ENCODE results near the gene CHRDL1. TPM values are rescaled to one million over a fixed set of nuclear protein-coding genes. Genes with fewer than 3 reads are reported as not detected.

Gene CHRDL1
- total RNA-seq, 1 donor from 2014 or later, result 6.9 TPM

- no peaks in the 10 kb centered on the region for H3K36me3 Mint-ChIP-seq
- H3K4me3 Mint-ChIP-seq, result no peak overlapping the region
- H3K27me3 Mint-ChIP-seq (ENCODE audit: low read depth), result peaks cover 36% of the 10 kb centered on the region
- no peaks in the 10 kb centered on the region for H3K4me1 Mint-ChIP-seq
- TF ChIP-seq CTCF (IDR thresholded peaks at IDR 0.05; ENCODE audit: unreplicated experiment), result no peak
- no peak for DNase-seq (ENCODE audit: low spot score in 2 of 2, unreplicated experiment in 2 of 2)
- no peaks in the 10 kb centered on the region for H3K9me3 Mint-ChIP-seq
- H3K27ac Mint-ChIP-seq, result no peak overlapping the region
These were observed 117.0 kb downstream of the CHRDL1 start for GRCh38 chrX:110678591-110678990.

DNA sequence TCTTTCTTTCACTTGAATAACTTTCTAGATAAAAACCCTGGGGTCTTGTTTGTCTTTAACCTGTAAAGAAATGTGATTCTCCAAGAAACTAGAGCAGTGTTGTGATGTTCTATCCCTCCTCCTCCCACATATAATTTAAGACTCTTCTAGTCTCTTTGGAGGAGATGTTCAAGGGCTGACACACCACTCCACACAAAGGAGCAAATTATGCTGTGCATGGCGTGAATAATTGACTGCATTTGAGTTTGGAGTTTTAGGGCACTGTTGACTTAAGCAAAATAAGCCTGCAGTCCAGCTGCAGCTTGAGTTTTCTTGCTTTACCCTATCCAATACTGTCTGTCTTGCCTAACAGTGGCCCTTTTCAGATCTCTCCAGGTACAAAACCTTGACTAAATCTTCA lies 119.7 kb downstream of the CHRDL1 start:
- no peaks in the 10 kb centered on the region for H3K4me1 Mint-ChIP-seq
- H3K36me3 Mint-ChIP-seq, result no peaks in the 10 kb centered on the region
- no peak overlapping the region for H3K27ac Mint-ChIP-seq
- no peak overlapping the region for H3K4me3 Mint-ChIP-seq
- H3K9me3 Mint-ChIP-seq, result no peaks in the 10 kb centered on the region
- TF ChIP-seq CTCF (IDR thresholded peaks at IDR 0.05; ENCODE audit: unreplicated experiment), result no peak
- peaks cover 30% of the 10 kb centered on the region for H3K27me3 Mint-ChIP-seq (ENCODE audit: low read depth)
- no peak for DNase-seq (ENCODE audit: low spot score in 2 of 2, unreplicated experiment in 2 of 2)

GRCh38 chrX:110671068-110671803 lies 124.4 kb downstream of the CHRDL1 start:
- no peaks in the 10 kb centered on the region for H3K9me3 Mint-ChIP-seq
- no peak for DNase-seq (ENCODE audit: low spot score in 2 of 2, unreplicated experiment in 2 of 2)
- no peaks in the 10 kb centered on the region for H3K36me3 Mint-ChIP-seq
- no peak for TF ChIP-seq CTCF (IDR thresholded peaks at IDR 0.05; ENCODE audit: unreplicated experiment)
- H3K4me3 Mint-ChIP-seq, result no peak overlapping the region
- H3K27me3 Mint-ChIP-seq (ENCODE audit: low read depth), result peaks cover 15% of the 10 kb centered on the region
- H3K4me1 Mint-ChIP-seq, result peaks cover 7% of the 10 kb centered on the region
- H3K27ac Mint-ChIP-seq, result no peak overlapping the region

DNA sequence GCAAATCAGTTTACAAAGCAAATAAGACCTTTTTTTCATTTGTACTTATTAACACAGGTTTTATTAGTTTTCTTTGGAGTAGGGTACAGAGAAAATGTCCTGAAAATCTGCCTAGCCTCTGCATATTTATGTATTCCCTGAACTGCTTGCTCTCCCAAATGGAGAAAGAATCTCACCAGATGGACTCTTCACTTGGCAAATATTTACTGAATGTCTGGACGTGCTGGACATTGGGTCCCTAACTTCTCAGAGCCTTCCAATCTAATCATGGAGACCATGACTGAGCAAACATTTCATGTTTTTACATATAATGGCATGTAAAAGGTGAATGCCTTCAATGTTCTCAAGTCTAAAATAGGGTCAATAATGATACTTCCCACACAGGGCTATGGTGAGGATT lies 126.0 kb downstream of the CHRDL1 start:
- TF ChIP-seq CTCF (IDR thresholded peaks at IDR 0.05; ENCODE audit: unreplicated experiment), result no peak
- H3K27me3 Mint-ChIP-seq (ENCODE audit: low read depth), result peaks cover 12% of the 10 kb centered on the region
- no peaks in the 10 kb centered on the region for H3K36me3 Mint-ChIP-seq
- no peaks in the 10 kb centered on the region for H3K9me3 Mint-ChIP-seq
- H3K4me1 Mint-ChIP-seq, result peaks cover 7% of the 10 kb centered on the region
- no peak overlapping the region for H3K27ac Mint-ChIP-seq
- no peak for DNase-seq (ENCODE audit: low spot score in 2 of 2, unreplicated experiment in 2 of 2)
- H3K4me3 Mint-ChIP-seq, result no peak overlapping the region

- peak in 1 of 2 experiments; percentile 37 for DNase-seq (ENCODE audit: low spot score in 2 of 2, unreplicated experiment in 2 of 2)
- Mint-ChIP-seq H3K27ac (peak overlapping the region; percentile 92), H3K9me3 (no peaks in the 10 kb centered on the region), H3K27me3 (ENCODE audit: low read depth) (peaks cover 10% of the 10 kb centered on the region), H3K4me1 (peaks cover 7% of the 10 kb centered on the region), H3K36me3 (no peaks in the 10 kb centered on the region), H3K4me3 (no peak overlapping the region)
- no peak for TF ChIP-seq CTCF (IDR thresholded peaks at IDR 0.05; ENCODE audit: unreplicated experiment)
These were observed 127.9 kb downstream of the CHRDL1 start for GRCh38 chrX:110667706-110668105.

Measured in mesothelial cell of epicardium (in vitro differentiated cells).